ENCODE results near the gene KIAA1549.
"Not testable (repeated sequence)": the region's sequence is repeated elsewhere in the genome, so short reads cannot be mapped to it uniquely, and the experiment has no call there.

The KIAA1549 gene

DNA sequence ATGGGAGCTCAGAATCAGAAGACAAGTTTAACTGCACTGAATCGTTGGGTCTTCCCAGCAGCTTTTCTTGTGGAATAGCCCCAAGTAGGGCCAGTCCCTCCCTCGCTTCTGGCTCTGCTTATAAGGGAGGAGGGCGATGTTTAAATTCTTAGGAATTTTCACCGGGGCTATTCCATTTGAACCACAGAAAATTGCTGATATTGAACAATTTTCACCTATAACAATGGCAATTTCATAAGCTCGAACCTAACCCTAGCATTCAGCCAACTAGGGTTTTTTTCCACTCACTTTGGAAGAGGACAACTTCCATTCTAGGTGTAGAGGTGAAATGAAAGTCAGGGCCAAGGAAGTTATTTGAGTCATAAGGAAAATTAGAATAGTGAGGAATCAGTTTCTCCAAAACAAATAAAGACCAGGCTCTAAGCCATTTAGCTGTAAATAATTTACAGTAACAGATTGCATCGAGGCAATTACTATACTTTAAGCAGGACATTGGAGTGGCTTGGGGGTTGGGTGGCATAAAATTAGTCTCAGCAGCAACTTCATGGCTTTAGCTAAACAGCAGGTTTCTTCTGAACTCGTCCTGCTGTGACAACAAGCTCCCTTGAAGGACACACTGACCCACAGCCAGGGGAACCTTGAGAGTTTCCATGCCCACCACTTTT lies 181.7 kb downstream of the KIAA1549 start:
- ChIA-PET POLR2A (no interaction called here), CTCF (no interaction called here)
- TF ChIP-seq, protein P1, sequence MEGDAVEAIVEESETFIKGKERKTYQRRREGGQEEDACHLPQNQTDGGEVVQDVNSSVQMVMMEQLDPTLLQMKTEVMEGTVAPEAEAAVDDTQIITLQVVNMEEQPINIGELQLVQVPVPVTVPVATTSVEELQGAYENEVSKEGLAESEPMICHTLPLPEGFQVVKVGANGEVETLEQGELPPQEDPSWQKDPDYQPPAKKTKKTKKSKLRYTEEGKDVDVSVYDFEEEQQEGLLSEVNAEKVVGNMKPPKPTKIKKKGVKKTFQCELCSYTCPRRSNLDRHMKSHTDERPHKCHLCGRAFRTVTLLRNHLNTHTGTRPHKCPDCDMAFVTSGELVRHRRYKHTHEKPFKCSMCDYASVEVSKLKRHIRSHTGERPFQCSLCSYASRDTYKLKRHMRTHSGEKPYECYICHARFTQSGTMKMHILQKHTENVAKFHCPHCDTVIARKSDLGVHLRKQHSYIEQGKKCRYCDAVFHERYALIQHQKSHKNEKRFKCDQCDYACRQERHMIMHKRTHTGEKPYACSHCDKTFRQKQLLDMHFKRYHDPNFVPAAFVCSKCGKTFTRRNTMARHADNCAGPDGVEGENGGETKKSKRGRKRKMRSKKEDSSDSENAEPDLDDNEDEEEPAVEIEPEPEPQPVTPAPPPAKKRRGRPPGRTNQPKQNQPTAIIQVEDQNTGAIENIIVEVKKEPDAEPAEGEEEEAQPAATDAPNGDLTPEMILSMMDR (IDR thresholded peaks at IDR 0.05; ENCODE audit: insufficient read depth, low read length, missing control alignments): no peak
- H3K4me3 ChIP-seq (ENCODE audit: low read depth, low read length): no peak overlapping the region
- no peak for DNase-seq (ENCODE audit: low read depth, low spot score)

DNA sequence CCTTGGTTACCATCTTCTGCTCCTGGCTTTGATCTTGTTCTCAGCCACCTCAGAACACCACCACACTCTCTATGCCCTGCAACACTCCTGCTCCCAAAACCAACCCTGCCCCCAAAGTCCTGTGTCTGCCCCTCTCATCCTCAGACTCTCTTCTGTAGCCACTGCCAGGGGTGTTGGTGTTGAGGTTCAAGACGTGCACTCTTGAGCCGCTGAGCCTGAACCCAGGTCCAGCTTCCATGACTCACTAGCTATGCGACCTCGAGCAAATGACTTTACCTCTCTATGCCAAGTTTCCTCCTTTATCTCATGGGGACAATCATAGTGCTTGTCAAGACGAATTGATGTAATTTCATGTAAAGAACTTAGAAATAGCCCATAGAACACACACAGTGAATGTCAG lies 182.4 kb downstream of the KIAA1549 start:
- ChIA-PET POLR2A (no interaction called here), CTCF (no interaction called here)
- no peak overlapping the region for H3K4me3 ChIP-seq (ENCODE audit: low read depth, low read length)
- TF ChIP-seq, protein P1 (IDR thresholded peaks at IDR 0.05; ENCODE audit: insufficient read depth, low read length, missing control alignments): no peak
- DNase-seq (ENCODE audit: low read depth, low spot score): no peak

DNA sequence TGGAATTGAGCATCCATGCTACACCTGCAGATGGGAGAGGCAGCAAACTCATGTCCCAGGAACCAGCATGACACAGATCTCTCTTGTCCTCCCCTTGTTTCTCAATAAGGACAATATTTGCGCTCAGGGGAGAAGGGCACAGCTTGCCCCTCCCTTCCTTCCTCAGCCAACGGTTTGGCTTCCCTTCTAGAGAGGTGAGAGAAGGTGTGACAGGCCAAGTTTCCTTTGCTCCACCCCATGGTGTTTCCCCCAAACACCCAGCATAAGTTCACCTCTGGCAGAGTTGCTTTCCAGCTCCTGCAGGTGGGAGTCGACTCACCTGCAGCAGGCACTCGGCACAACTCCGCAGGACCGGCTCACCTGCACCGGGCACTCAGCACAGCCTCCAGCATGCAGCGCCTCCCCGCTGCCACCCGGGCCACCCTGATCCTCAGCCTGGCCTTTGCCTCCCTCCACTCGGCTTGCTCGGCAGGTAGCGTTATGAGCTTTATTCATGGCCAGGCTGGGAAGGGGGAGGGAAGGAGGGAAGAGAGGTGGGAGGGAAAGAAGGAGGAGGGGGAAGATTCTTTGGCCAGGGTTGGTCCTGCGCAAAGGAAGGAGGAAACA lies 183.4 kb downstream of the KIAA1549 start, which contains the start of the genes ATP6V0A4 and TMEM213:
Gene ATP6V0A4 (minus strand): TSS at position 482 of the 606 bp plus-strand sequence. CDS start 26,949 bp downstream, outside the sequence.
Gene TMEM213 (plus strand): TSS at position 280 of the 606 bp plus-strand sequence. CDS start 111 bp downstream, at position 391.
- H3K4me3 ChIP-seq (ENCODE audit: low read depth, low read length): no peak within 1 kb of the TSS
- TF ChIP-seq, protein P1 (IDR thresholded peaks at IDR 0.05; ENCODE audit: insufficient read depth, low read length, missing control alignments): no peak
- ChIA-PET CTCF (no interaction called here), POLR2A (no interaction called here)
- DNase-seq (ENCODE audit: low read depth, low spot score): no peak

DNA sequence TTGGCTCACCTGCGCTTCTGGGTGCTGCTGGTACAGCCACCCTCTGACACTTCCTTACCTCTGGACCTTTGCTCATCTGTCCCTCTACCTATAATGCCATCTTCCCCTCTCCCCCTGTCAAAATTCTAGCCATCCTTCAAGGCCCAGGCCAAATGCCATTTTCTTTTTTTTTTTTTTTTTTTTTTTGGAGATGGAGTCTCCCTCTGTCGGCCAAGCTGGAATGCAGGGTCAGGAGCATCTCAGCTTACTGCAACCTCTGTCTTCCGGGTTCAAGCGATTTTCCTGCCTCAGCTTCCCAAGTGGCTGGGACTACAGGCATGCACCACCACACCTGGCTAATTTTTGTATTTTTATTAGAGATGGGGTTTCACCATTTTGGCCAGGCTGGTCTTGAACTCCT lies 184.1 kb downstream of the KIAA1549 start:
- POLR2A ChIA-PET; H3K4me3 ChIP-seq (ENCODE audit: low read depth, low read length); DNase-seq (ENCODE audit: low read depth, low spot score): not testable (repeated sequence)
- CTCF ChIA-PET: interaction anchor here (1.0 kb wide), 1 partner anchor 45 kb away, joined by 5 read pairs; no protein-coding TSS in a partner anchor

DNA sequence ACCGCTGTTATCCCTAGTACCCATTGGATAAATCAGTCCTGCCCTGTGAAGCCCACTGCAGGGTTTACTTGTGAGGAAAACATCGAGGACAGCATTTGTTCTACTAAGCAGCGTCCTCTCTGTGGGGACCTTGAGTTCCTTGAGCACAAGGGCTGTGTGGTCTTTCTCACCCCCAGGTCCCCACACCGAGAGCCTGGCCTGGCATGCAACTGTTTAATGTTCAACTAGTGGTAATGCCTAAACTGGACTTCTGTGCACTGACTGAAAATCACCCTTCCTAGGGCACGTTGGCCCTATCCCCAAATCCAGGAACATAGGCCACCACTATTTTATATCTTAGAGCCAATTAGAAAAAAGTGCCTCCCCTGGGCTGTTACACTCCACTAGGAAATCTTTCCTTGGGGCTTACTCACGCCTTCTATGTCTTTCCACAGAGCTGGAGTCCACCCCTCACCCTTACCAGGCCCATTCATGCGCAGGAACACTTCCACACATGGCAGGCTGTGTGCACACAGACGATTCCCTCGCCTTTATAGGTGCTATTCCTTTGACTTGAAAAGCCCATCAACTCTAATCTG lies 185.1 kb downstream of the KIAA1549 start:
- TF ChIP-seq, protein P1 (IDR thresholded peaks at IDR 0.05; ENCODE audit: insufficient read depth, low read length, missing control alignments): no peak
- DNase-seq (ENCODE audit: low read depth, low spot score): no peak
- POLR2A ChIA-PET: no interaction called here
- CTCF ChIA-PET: interaction anchor here (1.0 kb wide), 1 partner anchor 46 kb away, joined by 5 read pairs; no protein-coding TSS in a partner anchor
- H3K4me3 ChIP-seq (ENCODE audit: low read depth, low read length): no peak overlapping the region

DNA sequence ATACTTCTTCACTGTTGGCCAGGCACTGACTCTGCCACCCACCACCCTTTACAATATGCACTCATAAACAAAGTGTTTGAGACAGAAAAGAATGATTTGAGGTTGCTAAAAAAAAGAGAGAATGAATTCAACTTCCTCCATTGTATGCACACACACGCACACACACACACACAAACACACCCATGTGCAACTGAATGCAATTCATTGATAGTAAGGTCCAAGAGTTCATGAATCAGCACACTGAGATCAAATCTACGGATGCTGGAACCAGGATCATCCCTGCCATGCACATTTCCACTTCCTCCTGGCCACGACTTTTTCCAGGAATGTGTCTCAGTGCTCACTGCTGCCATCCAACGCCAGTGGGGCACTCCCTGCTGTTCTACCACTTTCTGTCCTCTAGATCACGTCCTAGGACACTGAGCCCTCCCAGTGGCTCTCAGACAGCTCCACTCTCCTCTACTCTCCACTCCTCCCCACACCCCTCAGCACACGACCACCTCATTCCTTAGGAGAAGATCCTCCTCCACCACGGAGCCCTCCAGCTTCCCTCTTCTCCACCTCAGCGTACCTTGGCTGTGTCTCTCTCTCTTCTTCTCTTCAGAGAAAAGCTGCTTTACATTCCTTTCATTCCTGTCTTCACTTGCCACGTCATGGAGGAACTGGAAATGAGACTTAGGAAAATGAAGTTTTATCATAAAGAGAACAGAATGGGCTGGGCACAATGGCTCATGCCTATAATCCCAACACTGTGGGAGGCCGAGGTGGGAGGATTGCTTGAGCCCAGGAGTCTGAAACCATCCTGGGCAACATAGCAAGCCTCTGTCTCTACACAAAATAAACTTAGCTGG lies 195.4 kb downstream of the KIAA1549 start:
- H3K4me3 ChIP-seq (ENCODE audit: low read depth, low read length): no peak overlapping the region
- TF ChIP-seq, protein P1 (IDR thresholded peaks at IDR 0.05; ENCODE audit: insufficient read depth, low read length, missing control alignments): no peak
- no peak for DNase-seq (ENCODE audit: low read depth, low spot score)
- ChIA-PET POLR2A (no interaction called here), CTCF (no interaction called here)
